WTC11 (cell line): ENCODE results near the gene UGT1A7. TPM values are rescaled to one million over a fixed set of nuclear protein-coding genes. Genes with fewer than 3 reads are reported as not detected.
A peak's percentile ranks its signal among the peaks of the same experiment; 100 is the strongest.

Experiments used
- ATAC-seq: fragments of 200-7000 bp; cut with Tn5 transposase; 2 replicates; pipeline ENCODE4 v1.10.0; 2021; ENCODE audit warnings: mild to moderate bottlenecking, moderate library complexity
- CTCF ChIA-PET: fragments of 300-600 bp; sonication (Branson Sonifier 250); formaldehyde crosslinking; loops from one replicate; lab custom pipeline; 2021; ENCODE audit warnings: antibody characterized with exemption; lab: Charles Lee
- POLR2A ChIA-PET: fragments of 350-600 bp; sonication (Branson Sonifier 250); formaldehyde crosslinking; loops from one replicate; lab custom pipeline; 2021; ENCODE audit warnings: antibody characterized with exemption; lab: Charles Lee
- DNase-seq: peaks from one replicate; pipeline ENCODE4 v3.0.0; 2021; ENCODE audit warnings: low spot score
- H3K27ac Mint-ChIP-seq: 2 replicates; pipeline ENCODE4 v1.8.0; 2021; ENCODE audit warnings: mixed read lengths
- H3K27me3 Mint-ChIP-seq: 2 replicates; pipeline ENCODE4 v1.8.0; 2021; ENCODE audit warnings: low read depth, mild to moderate bottlenecking, moderate library complexity, mixed read lengths
- H3K36me3 Mint-ChIP-seq: 2 replicates; pipeline ENCODE4 v1.8.0; 2021; ENCODE audit warnings: mixed read lengths
- H3K4me1 Mint-ChIP-seq: 2 replicates; pipeline ENCODE4 v1.8.0; 2022; ENCODE audit warnings: mixed read lengths
- H3K4me3 Mint-ChIP-seq: 2 replicates; pipeline ENCODE4 v1.8.0; 2021; ENCODE audit warnings: mild to moderate bottlenecking, moderate library complexity, mixed read lengths
- H3K9me3 Mint-ChIP-seq: 2 replicates; pipeline ENCODE4 v1.8.0; 2021; ENCODE audit warnings: mixed read lengths
- CBFB ChIP-seq: sonication (generic); formaldehyde crosslinking; IDR thresholded peaks from 2 replicates; pipeline ENCODE4 v1.8.1; 2022; ENCODE audit warnings: mild to moderate bottlenecking, low read depth, missing genetic modification reagents
- ESRRA ChIP-seq: sonication (generic); formaldehyde crosslinking; IDR thresholded peaks from 2 replicates; pipeline ENCODE4 v1.8.1; 2022; ENCODE audit warnings: mild to moderate bottlenecking, missing genetic modification reagents, borderline replicate concordance
- FOXP1 ChIP-seq: sonication (generic); formaldehyde crosslinking; IDR thresholded peaks from 2 replicates; pipeline ENCODE4 v1.8.0; 2022; ENCODE audit warnings: missing genetic modification reagents, mild to moderate bottlenecking, moderate library complexity, borderline replicate concordance
- GABPB1 ChIP-seq: sonication (generic); formaldehyde crosslinking; IDR thresholded peaks from 2 replicates; pipeline ENCODE4 v1.8.1; 2023; ENCODE audit warnings: mild to moderate bottlenecking, missing genetic modification reagents
- MYBL2 ChIP-seq: sonication (generic); formaldehyde crosslinking; IDR thresholded peaks from 2 replicates; pipeline ENCODE4 v1.8.1; 2023; ENCODE audit warnings: mild to moderate bottlenecking, moderate library complexity, missing genetic modification reagents
- NFE2L1 ChIP-seq: sonication (generic); formaldehyde crosslinking; IDR thresholded peaks from 2 replicates; pipeline ENCODE4 v1.8.1; 2023; ENCODE audit warnings: missing genetic modification reagents
- NFYB ChIP-seq: sonication (generic); formaldehyde crosslinking; conservative IDR thresholded peaks from 2 replicates; pipeline ENCODE4 v1.8.0; 2022; ENCODE audit warnings: low read depth, missing genetic modification reagents
- OVOL2 ChIP-seq: fragments of 250-450 bp; sonication (Bioruptor Pico); IDR thresholded peaks from 2 replicates; pipeline ENCODE4 v1.9.0; 2021; ENCODE audit warnings: mild to moderate bottlenecking, borderline replicate concordance
- PRRX2 ChIP-seq: fragments of 250-450 bp; sonication (Bioruptor Pico); IDR thresholded peaks from 2 replicates; pipeline ENCODE4 v1.8.0; 2021; ENCODE audit warnings: mild to moderate bottlenecking
- RELA ChIP-seq: sonication (generic); formaldehyde crosslinking; IDR thresholded peaks from 2 replicates; pipeline ENCODE4 v1.8.1; 2022; ENCODE audit warnings: missing genetic modification reagents, mild to moderate bottlenecking, borderline replicate concordance
- SMAD3 ChIP-seq: sonication (generic); formaldehyde crosslinking; IDR thresholded peaks from 2 replicates; pipeline ENCODE4 v1.8.0; 2022; ENCODE audit warnings: missing genetic modification reagents, mild to moderate bottlenecking, borderline replicate concordance
- SP1 ChIP-seq: sonication (generic); formaldehyde crosslinking; conservative IDR thresholded peaks from 2 replicates; pipeline ENCODE4 v1.8.1; 2022; ENCODE audit warnings: missing genetic modification reagents
- TEAD4 ChIP-seq: sonication (generic); formaldehyde crosslinking; IDR thresholded peaks from 2 replicates; pipeline ENCODE4 v1.8.0; 2022; ENCODE audit warnings: mild to moderate bottlenecking, missing genetic modification reagents
- TP53 ChIP-seq: sonication (generic); formaldehyde crosslinking; IDR thresholded peaks from 2 replicates; pipeline ENCODE4 v1.8.1; 2023; ENCODE audit warnings: mild to moderate bottlenecking, missing genetic modification reagents
- ZNF416 ChIP-seq: fragments of 250-450 bp; sonication (Bioruptor Pico); IDR thresholded peaks from 2 replicates; pipeline ENCODE4 v1.9.0; 2021; ENCODE audit warnings: mild to moderate bottlenecking, inconsistent platforms
- total RNA-seq: library from RNA; stranded (reverse); gene quantifications from 3 replicates; pipeline ENCODE4 v1.2.3, GENCODE V29; 2021
- TF ChIP-seq, protein P1 (sequence below): sonication (generic); formaldehyde crosslinking; IDR thresholded peaks from 2 replicates; pipeline ENCODE4 v1.8.1; 2023; ENCODE audit warnings: mild to moderate bottlenecking, missing genetic modification reagents, moderate library complexity
- TF ChIP-seq, protein P2 (sequence below): sonication (generic); formaldehyde crosslinking; conservative IDR thresholded peaks from 2 replicates; pipeline ENCODE4 v1.8.1; 2023; ENCODE audit warnings: mild to moderate bottlenecking, low read depth, missing genetic modification reagents, moderate library complexity
- TF ChIP-seq, protein P3 (sequence below): fragments of 250-450 bp; sonication (Bioruptor Pico); IDR thresholded peaks from 2 replicates; pipeline ENCODE4 v2.1.2; 2022; ENCODE audit warnings: mild to moderate bottlenecking, moderate library complexity
- TF ChIP-seq, protein P4 (sequence below): sonication (generic); formaldehyde crosslinking; IDR thresholded peaks from 2 replicates; pipeline ENCODE4 v1.8.0; 2023; ENCODE audit warnings: missing genetic modification reagents
- TF ChIP-seq, protein P5 (sequence below): sonication (generic); formaldehyde crosslinking; IDR thresholded peaks from 2 replicates; pipeline ENCODE4 v1.8.1; 2023; ENCODE audit warnings: mild to moderate bottlenecking, missing genetic modification reagents, borderline replicate concordance
- TF ChIP-seq, protein P6 (sequence below): sonication (generic); formaldehyde crosslinking; conservative IDR thresholded peaks from 2 replicates; pipeline ENCODE4 v1.8.1; 2022; ENCODE audit warnings: mild to moderate bottlenecking, missing genetic modification reagents
- TF ChIP-seq, protein P7 (sequence below): sonication (generic); formaldehyde crosslinking; IDR thresholded peaks from 2 replicates; pipeline ENCODE4 v1.8.1; 2022; ENCODE audit warnings: mild to moderate bottlenecking, missing genetic modification reagents, moderate library complexity, borderline replicate concordance

UGT1A7 gene
- total RNA-seq, 1 experiment from 2014 or later = not detected

DNA sequence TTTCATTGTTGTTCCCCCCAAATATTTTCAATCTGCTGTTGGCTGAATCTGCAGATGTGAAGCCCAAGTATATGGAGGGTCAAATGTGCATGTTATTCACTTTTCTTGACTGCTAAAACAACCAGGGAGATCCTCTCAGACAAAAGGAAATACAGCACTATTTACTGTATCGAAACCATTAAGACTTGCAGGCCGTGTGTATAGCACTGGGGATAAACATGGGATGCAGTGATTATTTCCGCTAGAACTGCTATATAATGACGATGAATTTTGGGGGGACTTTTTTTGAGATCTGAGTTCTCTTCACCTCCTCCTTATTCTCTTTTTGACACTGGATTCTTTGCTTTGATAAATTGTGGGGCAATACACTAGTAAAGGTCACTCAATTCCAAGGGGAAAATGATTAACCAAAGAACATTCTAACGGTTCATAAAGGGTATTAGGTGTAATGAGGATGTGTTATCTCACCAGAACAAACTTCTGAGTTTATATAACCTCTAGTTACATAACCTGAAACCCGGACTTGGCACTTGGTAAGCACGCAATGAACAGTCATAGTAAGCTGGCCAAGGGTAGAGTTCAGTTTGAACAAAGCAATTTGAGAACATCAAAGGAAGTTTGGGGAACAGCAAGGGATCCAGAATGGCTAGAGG, 74.9 kb downstream of the UGT1A7 start:
- Mint-ChIP-seq H3K36me3 (peaks cover 10% of the 10 kb centered on the region), H3K4me3 (no peak overlapping the region), H3K27me3 (peaks cover 9% of the 10 kb centered on the region), H3K9me3 (peaks cover 32% of the 10 kb centered on the region), H3K4me1 (no peaks in the 10 kb centered on the region), H3K27ac (no peak overlapping the region)
- CTCF ChIA-PET = no interaction called here
- POLR2A ChIA-PET = no interaction called here
- TF ChIP-seq GABPB1 (CRISPR knock-in tag) (peak; percentile 73), PRRX2 (no peak)
- DNase-seq (no peak), ATAC-seq (no peak)

DNA sequence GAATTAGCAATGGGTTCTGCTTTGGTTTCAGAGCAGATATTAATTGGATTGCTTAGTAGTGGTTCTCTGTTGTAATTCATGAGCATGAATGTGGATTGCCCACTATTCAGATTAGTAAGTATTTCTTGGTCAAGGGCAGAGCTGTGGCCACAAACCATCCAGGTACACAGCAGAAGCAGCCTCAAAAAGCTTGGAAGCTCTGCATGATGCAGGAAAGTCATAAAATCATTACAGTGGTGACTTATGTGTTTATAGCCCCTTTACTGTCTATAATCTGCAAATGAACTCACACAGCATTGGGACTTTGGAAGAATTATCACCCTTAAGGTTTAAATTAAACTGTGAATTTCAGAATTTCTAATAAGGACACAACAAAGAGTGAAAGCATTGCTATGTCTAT, 76.4 kb downstream of the UGT1A7 start:
- peaks cover 2% of the 10 kb centered on the region for H3K27me3 Mint-ChIP-seq
- DNase-seq (no peak), ATAC-seq (no peak)
- H3K36me3 Mint-ChIP-seq = no peaks in the 10 kb centered on the region
- no peak overlapping the region for H3K4me3 Mint-ChIP-seq
- POLR2A ChIA-PET = no interaction called here
- CTCF ChIA-PET = no interaction called here
- peaks cover 18% of the 10 kb centered on the region for H3K9me3 Mint-ChIP-seq
- TF ChIP-seq SMAD3 (no peak), RELA (CRISPR knock-in tag) (no peak), NFYB (CRISPR knock-in tag) (no peak), TEAD4 (CRISPR knock-in tag) (no peak), ESRRA (no peak), OVOL2 (CRISPR knock-in tag) (no peak), TP53 (no peak), MYBL2 (CRISPR knock-in tag) (no peak), FOXP1 (no peak), ZNF416 (CRISPR knock-in tag) (no peak), CBFB (no peak), SP1 (CRISPR knock-in tag) (no peak)
- TF ChIP-seq, protein P1, sequence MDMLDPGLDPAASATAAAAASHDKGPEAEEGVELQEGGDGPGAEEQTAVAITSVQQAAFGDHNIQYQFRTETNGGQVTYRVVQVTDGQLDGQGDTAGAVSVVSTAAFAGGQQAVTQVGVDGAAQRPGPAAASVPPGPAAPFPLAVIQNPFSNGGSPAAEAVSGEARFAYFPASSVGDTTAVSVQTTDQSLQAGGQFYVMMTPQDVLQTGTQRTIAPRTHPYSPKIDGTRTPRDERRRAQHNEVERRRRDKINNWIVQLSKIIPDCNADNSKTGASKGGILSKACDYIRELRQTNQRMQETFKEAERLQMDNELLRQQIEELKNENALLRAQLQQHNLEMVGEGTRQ (CRISPR knock-in tag) = no peak
- TF ChIP-seq, protein P2, sequence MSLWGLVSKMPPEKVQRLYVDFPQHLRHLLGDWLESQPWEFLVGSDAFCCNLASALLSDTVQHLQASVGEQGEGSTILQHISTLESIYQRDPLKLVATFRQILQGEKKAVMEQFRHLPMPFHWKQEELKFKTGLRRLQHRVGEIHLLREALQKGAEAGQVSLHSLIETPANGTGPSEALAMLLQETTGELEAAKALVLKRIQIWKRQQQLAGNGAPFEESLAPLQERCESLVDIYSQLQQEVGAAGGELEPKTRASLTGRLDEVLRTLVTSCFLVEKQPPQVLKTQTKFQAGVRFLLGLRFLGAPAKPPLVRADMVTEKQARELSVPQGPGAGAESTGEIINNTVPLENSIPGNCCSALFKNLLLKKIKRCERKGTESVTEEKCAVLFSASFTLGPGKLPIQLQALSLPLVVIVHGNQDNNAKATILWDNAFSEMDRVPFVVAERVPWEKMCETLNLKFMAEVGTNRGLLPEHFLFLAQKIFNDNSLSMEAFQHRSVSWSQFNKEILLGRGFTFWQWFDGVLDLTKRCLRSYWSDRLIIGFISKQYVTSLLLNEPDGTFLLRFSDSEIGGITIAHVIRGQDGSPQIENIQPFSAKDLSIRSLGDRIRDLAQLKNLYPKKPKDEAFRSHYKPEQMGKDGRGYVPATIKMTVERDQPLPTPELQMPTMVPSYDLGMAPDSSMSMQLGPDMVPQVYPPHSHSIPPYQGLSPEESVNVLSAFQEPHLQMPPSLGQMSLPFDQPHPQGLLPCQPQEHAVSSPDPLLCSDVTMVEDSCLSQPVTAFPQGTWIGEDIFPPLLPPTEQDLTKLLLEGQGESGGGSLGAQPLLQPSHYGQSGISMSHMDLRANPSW (CRISPR knock-in tag) = no peak
- TF ChIP-seq, protein P3, sequence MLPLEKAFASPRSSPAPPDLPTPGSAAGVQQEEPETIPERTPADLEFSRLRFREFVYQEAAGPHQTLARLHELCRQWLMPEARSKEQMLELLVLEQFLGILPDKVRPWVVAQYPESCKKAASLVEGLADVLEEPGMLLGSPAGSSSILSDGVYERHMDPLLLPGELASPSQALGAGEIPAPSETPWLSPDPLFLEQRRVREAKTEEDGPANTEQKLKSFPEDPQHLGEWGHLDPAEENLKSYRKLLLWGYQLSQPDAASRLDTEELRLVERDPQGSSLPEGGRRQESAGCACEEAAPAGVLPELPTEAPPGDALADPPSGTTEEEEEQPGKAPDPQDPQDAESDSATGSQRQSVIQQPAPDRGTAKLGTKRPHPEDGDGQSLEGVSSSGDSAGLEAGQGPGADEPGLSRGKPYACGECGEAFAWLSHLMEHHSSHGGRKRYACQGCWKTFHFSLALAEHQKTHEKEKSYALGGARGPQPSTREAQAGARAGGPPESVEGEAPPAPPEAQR (CRISPR knock-in tag) = no peak
- H3K27ac Mint-ChIP-seq = no peak overlapping the region
- no peaks in the 10 kb centered on the region for H3K4me1 Mint-ChIP-seq

DNA sequence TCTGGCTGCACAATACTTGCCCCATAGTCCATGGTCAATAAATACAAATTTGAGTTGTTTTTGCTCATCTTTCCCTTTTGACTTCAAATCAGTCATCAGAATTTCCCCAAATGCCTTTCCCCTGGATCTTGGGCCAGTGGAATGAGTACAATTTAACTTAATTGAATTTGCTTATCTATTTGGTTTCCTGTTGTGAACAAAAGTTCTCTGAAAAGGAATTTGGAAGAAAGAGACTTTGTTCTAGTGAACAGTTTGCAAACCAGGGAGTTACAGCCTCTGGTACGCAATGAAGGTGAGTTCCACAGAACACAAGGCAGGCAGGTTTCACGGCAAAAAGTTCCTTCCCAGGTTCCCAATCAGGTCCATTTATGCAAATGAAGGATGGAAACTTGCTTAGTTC, 77.1 kb downstream of the UGT1A7 start:
- ChIA-PET POLR2A (no interaction called here), CTCF (interaction anchor here (0.9 kb wide), 1 partner anchor 310 kb away, joined by 3 read pairs; no protein-coding TSS in a partner anchor)
- ATAC-seq = no peak
- DNase-seq = no peak
- Mint-ChIP-seq H3K4me3 (no peak overlapping the region), H3K4me1 (no peaks in the 10 kb centered on the region), H3K27ac (no peak overlapping the region), H3K27me3 (peaks cover 2% of the 10 kb centered on the region; the same call in 1 of the 2 replicates), H3K9me3 (peaks cover 12% of the 10 kb centered on the region), H3K36me3 (no peaks in the 10 kb centered on the region)
- TF ChIP-seq, protein P4, sequence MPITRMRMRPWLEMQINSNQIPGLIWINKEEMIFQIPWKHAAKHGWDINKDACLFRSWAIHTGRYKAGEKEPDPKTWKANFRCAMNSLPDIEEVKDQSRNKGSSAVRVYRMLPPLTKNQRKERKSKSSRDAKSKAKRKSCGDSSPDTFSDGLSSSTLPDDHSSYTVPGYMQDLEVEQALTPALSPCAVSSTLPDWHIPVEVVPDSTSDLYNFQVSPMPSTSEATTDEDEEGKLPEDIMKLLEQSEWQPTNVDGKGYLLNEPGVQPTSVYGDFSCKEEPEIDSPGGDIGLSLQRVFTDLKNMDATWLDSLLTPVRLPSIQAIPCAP = no peak
- TF ChIP-seq, protein P5, sequence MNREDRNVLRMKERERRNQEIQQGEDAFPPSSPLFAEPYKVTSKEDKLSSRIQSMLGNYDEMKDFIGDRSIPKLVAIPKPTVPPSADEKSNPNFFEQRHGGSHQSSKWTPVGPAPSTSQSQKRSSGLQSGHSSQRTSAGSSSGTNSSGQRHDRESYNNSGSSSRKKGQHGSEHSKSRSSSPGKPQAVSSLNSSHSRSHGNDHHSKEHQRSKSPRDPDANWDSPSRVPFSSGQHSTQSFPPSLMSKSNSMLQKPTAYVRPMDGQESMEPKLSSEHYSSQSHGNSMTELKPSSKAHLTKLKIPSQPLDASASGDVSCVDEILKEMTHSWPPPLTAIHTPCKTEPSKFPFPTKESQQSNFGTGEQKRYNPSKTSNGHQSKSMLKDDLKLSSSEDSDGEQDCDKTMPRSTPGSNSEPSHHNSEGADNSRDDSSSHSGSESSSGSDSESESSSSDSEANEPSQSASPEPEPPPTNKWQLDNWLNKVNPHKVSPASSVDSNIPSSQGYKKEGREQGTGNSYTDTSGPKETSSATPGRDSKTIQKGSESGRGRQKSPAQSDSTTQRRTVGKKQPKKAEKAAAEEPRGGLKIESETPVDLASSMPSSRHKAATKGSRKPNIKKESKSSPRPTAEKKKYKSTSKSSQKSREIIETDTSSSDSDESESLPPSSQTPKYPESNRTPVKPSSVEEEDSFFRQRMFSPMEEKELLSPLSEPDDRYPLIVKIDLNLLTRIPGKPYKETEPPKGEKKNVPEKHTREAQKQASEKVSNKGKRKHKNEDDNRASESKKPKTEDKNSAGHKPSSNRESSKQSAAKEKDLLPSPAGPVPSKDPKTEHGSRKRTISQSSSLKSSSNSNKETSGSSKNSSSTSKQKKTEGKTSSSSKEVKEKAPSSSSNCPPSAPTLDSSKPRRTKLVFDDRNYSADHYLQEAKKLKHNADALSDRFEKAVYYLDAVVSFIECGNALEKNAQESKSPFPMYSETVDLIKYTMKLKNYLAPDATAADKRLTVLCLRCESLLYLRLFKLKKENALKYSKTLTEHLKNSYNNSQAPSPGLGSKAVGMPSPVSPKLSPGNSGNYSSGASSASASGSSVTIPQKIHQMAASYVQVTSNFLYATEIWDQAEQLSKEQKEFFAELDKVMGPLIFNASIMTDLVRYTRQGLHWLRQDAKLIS (CRISPR knock-in tag) = no peak
- TF ChIP-seq, protein P6, sequence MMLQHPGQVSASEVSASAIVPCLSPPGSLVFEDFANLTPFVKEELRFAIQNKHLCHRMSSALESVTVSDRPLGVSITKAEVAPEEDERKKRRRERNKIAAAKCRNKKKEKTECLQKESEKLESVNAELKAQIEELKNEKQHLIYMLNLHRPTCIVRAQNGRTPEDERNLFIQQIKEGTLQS (CRISPR knock-in tag) = no peak
- no peak for TF ChIP-seq ESRRA
- no peak for TF ChIP-seq NFE2L1 (CRISPR knock-in tag)
- TF ChIP-seq, protein P7, sequence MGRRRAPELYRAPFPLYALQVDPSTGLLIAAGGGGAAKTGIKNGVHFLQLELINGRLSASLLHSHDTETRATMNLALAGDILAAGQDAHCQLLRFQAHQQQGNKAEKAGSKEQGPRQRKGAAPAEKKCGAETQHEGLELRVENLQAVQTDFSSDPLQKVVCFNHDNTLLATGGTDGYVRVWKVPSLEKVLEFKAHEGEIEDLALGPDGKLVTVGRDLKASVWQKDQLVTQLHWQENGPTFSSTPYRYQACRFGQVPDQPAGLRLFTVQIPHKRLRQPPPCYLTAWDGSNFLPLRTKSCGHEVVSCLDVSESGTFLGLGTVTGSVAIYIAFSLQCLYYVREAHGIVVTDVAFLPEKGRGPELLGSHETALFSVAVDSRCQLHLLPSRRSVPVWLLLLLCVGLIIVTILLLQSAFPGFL = no peak
